Measurements from ENCODE around the gene IGSF21.

GRCh38 chr1:18353992-18354391 is 246.4 kb downstream of the IGSF21 start:
- no peak for TF ChIP-seq CTCF (IDR thresholded peaks at IDR 0.05; ENCODE audit: low read length)
- TF ChIP-seq EZH2 (IDR thresholded peaks at IDR 0.05; ENCODE audit: borderline replicate concordance, low read length): no peak

Data from OCI-LY1 (cell line).